Hepatic stellate cell (primary cell): ENCODE data around the gene PVR.
"Not testable (repeated sequence)": the region's sequence is repeated elsewhere in the genome, so short reads cannot be mapped to it uniquely, and the experiment has no call there.

Experiments used
- DNase-seq: peaks from one replicate; pipeline ENCODE4 v3.0.0; 2011; ENCODE audit warnings: low spot score

The PVR gene

GRCh38 chr19:44618640-44619357, 24.9 kb upstream of the PVR start:
- no peak for DNase-seq

- DNase-seq = no peak
These were observed 23.0 kb upstream of the PVR start for GRCh38 chr19:44620667-44621066.

GRCh38 chr19:44621367-44621766, 22.3 kb upstream of the PVR start:
- DNase-seq = no peak

GRCh38 chr19:44623080-44623479, 20.6 kb upstream of the PVR start:
- peak; percentile 77 for DNase-seq

- DNase-seq = no peak
These were observed 20.1 kb upstream of the PVR start for GRCh38 chr19:44623626-44624025.

- DNase-seq = no peak
These were observed 18.8 kb upstream of the PVR start for GRCh38 chr19:44624840-44625354.

- not testable (repeated sequence) for DNase-seq
These were observed 18.1 kb upstream of the PVR start for GRCh38 chr19:44625637-44626036.

GRCh38 chr19:44626048-44626624, 17.6 kb upstream of the PVR start:
- peak; percentile 82 for DNase-seq

GRCh38 chr19:44627631-44628030, 16.1 kb upstream of the PVR start:
- no peak for DNase-seq

GRCh38 chr19:44628793-44629192, 14.9 kb upstream of the PVR start:
- DNase-seq = no peak

- not testable (repeated sequence) for DNase-seq
These were observed 12.1 kb upstream of the PVR start for GRCh38 chr19:44631611-44632010.

GRCh38 chr19:44634058-44634457, 9.7 kb upstream of the PVR start:
- not testable (repeated sequence) for DNase-seq

- no peak for DNase-seq
These were observed 8.9 kb upstream of the PVR start for GRCh38 chr19:44634785-44635184.

GRCh38 chr19:44635581-44636438, 7.9 kb upstream of the PVR start:
- DNase-seq = peak; percentile 37

GRCh38 chr19:44636439-44637389, 7.0 kb upstream of the PVR start:
- DNase-seq = no peak

GRCh38 chr19:44637390-44637764, 6.3 kb upstream of the PVR start:
- no peak for DNase-seq

- DNase-seq = no peak
These were observed 3.2 kb upstream of the PVR start for GRCh38 chr19:44640518-44640917.

- no peak for DNase-seq
These were observed 2.0 kb upstream of the PVR start for GRCh38 chr19:44641501-44642265.

GRCh38 chr19:44642377-44642776, 1.3 kb upstream of the PVR start:
- DNase-seq = no peak

GRCh38 chr19:44644402-44645016, 799 bp downstream of the PVR start:
- peak; percentile 53 for DNase-seq
